ENCODE measurements around the gene FRYL.

DNA sequence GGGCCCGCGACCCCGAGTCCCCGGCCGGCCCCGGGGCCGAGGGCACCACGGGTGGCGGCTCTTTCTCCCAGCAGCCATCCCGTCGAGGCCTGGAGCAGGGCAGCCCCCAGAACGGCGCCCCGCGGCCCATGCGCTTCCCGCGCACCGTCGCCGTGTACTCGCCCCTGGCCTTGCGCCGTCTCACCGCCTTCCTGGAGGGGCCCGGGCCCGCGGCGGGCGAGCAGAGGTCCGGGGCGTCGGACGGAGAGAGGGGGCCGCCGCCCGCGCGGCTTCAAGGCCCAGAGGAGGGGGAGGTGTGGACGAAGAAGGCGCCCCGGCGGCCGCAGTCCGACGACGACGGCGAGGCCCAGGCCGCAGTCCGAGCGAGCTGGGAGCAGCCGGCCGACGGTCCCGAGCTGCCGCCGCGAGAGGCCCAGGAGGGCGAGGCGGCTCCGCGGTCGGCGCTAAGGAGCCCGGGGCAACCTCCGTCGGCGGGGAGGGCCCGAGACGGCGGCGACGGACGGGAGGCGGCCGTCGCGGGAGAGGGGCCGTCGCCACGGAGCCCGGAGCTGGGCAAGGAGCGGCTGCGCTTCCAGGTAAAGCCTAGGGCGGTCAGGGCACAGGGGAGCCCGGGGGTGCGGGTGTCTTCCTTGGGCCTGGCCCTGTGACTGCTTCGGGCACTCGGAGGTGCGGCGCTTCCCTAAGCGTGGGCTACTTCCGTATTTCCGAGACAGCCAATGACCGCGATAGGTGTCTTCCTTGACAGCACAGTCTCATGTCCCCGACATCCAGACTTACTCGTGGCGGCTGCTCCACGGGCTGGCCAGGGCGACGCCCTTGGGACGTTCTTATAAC, 289.2 kb downstream of the FRYL start:
- no peak for TF ChIP-seq REST (IDR thresholded peaks at IDR 0.05; ENCODE audit: borderline replicate concordance)
- TF ChIP-seq, protein P1, sequence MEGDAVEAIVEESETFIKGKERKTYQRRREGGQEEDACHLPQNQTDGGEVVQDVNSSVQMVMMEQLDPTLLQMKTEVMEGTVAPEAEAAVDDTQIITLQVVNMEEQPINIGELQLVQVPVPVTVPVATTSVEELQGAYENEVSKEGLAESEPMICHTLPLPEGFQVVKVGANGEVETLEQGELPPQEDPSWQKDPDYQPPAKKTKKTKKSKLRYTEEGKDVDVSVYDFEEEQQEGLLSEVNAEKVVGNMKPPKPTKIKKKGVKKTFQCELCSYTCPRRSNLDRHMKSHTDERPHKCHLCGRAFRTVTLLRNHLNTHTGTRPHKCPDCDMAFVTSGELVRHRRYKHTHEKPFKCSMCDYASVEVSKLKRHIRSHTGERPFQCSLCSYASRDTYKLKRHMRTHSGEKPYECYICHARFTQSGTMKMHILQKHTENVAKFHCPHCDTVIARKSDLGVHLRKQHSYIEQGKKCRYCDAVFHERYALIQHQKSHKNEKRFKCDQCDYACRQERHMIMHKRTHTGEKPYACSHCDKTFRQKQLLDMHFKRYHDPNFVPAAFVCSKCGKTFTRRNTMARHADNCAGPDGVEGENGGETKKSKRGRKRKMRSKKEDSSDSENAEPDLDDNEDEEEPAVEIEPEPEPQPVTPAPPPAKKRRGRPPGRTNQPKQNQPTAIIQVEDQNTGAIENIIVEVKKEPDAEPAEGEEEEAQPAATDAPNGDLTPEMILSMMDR (IDR thresholded peaks at IDR 0.05; ENCODE audit: poor library complexity, severe bottlenecking), result no peak
